HG03521 (cell line): Measurements from ENCODE around the gene CCL13.
"Not testable (repeated sequence)": the region's sequence is repeated elsewhere in the genome, so short reads cannot be mapped to it uniquely, and the experiment has no call there.

Source experiments
- ATAC-seq: cut with Tn5 transposase; IDR thresholded peaks from one replicate; pipeline ENCODE4 v1.9.1; 2021; ENCODE audit warnings: mild to moderate bottlenecking, moderate library complexity; ENCODE audit not compliant: unreplicated experiment

The CCL13 gene

DNA sequence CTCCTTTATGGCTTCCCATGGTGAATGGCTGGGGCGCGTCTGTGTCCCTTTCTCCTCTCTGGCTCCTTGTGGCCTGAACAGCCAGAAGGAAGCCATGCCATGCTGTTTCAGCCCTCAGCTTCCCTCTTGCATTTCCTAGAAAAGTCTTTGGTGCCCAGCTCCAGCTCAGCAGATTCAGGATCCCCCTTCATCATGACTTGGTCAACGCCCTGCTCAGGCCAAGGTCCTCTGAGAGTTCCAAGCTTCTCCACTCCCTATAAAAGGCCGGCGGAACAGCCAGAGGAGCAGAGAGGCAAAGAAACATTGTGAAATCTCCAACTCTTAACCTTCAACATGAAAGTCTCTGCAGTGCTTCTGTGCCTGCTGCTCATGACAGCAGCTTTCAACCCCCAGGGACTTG is at the start of gene CCL13:
CCL13 (plus strand) TSS at position 287 of the 400 bp plus-strand sequence; CDS start at position 334, 47 bp downstream.
- ATAC-seq = no peak

DNA sequence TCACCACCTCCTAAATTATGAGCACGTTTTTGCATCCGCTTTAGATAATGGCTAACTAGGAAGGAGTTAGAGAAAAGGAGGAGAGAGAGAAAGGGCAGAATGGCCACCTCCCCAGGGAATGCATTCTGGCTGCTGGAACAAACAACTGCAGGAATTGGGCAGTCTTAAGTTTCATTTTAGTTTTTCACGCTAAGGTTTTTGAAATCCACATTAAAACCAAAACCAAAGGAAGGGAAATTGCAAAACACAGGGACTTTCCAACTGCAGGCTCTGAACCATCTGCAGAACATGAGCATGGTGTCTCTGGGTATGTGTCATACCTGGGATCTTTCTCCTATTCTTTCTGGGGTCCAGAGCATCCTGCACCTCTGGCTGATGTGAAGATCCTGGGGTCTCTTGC is 49.2 kb upstream of the CCL13 start:
- no peak for ATAC-seq

DNA sequence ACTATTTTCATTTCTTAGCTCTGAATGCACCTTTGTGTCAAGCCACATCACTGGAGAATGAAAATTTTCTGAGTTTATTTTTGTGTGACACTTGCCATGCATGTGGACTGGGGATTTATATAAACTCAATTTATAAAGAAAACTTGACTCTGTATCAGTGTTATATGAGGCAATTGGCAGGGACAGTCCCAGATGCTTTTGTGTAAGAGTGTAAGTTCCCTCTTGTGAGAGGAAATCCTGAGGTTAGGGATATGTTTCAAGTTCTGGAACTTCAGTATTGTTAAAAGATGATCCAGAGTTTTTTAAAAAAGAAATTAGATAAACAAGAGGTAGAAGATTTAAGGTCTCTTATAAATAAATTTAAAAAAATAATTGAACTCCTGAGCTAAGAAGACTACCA is 47.9 kb upstream of the CCL13 start:
- ATAC-seq = no peak

DNA sequence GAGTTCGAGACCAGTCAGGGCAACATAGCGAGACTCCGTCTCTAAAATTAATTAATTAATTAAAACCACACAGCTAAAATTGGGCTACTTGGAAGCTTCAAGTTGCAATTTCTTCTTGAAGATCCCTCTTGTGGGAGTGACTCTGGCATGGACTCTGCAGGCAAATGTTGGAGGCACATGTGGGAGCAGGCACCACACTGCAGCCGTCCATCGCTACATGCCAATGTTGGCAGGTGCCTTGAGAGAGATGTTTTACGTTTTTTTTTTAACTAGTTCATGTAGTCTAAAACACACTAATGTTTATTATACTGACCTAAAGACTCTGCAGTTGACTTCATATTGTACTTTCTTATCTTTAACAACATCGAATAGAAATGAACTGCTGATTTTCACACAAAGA is 45.0 kb upstream of the CCL13 start:
- no peak for ATAC-seq

DNA sequence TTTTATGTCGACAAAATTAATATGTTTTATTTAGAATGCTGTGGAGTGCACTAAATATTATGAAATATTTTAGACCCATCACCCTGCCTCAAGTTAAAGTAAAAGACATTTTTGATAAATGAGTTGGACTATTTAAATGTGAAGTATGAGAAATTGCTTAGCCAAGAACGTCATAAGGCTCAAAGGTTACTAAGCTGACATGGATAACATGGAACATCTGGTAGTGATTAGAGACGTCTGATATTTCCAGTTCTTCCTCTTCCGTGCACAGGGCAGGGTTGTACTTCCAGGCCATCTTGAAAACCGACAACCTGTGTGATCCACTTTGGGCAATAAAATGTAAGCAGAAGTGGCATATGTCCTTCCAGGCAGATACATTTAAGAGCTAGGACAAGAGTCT is 44.2 kb upstream of the CCL13 start:
- ATAC-seq = no peak

- ATAC-seq = no peak
These were observed 43.1 kb upstream of the CCL13 start for GRCh38 chr17:34313164-34313563.

DNA sequence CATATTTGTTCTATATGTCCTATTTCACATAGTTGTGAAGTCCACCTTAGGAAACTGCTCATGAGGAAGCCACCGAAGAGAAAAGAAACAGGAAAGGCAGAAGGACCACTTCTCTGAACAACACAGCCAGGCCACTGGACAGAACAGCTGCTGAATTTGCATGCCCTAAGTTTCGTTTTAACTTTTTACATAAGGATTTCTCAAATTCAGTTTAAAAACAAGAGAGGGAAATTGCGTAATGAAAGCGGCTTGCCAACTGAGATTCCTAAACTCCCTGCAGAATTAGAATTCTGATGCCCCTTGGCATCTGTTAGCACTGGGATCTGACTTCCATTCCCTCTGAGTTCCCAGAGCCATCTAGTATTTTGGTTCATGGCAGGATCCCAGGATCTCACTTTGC is 42.0 kb upstream of the CCL13 start:
- ATAC-seq = no peak

DNA sequence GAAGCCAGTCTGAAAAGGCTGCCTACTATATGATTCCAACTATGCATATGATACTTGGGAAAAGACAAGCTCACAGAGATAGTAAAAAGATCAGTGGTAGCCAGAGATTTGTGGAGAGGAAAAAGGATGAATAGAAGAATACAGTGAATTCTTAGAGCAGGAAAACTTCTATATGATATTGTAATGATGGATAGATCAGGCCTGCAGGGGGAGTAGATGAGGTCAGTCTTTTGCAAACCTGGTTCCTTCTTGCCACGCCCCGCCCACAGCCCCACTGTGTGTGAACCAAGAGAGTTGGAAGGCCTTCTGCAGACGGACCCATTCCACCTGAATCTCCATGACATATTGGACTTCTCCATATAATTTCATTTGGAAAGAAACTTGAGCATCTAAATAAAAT is 37.8 kb upstream of the CCL13 start:
- ATAC-seq = no peak

DNA sequence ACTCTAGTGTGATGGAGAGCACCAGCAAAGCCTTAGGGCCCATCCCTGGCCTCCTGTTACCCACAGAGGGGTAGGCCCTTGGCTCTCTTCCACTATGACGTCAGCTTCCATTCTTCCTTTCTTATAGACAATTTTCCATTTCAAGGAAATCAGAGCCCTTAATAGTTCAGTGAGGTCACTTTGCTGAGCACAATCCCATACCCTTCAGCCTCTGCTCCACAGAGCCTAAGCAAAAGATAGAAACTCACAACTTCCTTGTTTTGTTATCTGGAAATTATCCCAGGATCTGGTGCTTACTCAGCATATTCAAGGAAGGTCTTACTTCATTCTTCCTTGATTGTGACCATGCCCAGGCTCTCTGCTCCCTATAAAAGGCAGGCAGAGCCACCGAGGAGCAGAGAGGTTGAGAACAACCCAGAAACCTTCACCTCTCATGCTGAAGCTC is 37.2 kb upstream of the CCL13 start, which contains the start of gene CCL8:
CCL8 (plus strand) TSS at position 397 of the 445 bp plus-strand sequence. CDS start 67 bp downstream, outside the sequence.
- no peak for ATAC-seq

- ATAC-seq = no peak
These were observed 34.3 kb upstream of the CCL13 start for GRCh38 chr17:34321964-34322363.

GRCh38 chr17:34327580-34327979 is 28.7 kb upstream of the CCL13 start:
- ATAC-seq = not testable (repeated sequence)

DNA sequence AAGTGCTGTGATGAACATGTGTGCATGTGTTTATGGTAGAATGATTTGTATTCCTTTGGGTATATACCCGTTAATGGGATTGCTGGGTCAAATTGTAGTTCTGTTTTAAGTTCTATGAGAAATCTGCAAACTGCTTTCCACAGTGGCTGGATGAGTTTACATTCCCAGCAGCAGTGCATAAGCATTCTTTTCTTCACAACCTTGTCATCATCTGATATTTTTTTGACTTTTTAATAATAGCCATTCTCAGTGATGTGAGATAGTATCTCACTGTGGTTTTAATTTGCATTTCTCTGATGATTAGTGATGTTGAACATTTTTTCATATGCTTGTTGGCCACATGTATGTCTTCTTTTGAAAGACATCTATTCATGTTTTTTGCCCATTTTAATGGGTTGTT is 18.6 kb upstream of the CCL13 start:
- no peak for ATAC-seq

DNA sequence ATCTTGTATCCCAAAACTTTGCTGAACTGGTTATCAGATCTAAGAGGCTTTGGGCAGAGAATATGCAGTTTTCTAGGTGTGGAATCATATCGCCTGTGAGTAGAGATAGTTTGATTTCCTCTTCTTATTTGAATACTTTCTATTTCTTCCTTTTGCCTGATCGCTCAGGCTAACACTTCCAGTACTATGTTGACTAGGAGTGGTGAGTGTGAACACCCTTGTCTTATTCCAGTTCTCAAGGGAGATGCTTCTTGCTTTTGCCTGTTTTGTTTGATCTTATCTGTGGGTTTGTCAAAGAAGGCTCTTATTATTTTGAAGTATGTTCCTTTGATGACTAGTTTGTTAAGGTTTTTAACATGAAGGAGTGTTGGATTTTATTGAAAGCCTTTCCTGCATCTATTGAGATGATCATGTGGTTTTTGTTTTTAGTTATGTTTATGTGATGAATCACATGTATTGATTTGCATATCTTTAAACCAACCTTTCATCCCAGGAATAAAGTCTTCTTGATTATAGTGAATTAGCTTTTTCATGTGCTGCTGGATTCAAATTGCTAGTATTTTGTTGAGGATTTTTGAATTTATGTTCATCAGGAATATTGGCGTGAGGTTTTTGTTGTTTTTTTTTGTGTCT is 17.0 kb upstream of the CCL13 start:
- no peak for ATAC-seq

DNA sequence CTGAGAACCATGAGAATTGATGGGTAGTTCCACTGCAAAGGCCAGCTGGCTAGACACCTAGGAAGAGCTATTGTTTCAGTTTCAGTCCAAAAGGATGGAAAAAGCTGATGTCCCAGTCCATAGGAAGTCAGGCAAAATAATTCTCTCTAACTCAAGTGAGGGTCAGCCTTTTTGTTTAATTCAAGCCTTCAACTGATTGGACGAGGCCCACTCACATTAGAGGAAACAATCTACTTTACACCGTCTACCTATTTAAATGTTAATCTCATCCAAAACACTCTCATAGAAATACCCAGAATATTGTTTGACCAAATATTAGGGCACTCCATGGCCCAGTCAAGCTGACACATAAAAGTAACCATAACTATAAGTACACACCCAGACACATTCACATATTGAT is 14.4 kb upstream of the CCL13 start:
- ATAC-seq = no peak

GRCh38 chr17:34347063-34347462 is 9.2 kb upstream of the CCL13 start:
- ATAC-seq = no peak

DNA sequence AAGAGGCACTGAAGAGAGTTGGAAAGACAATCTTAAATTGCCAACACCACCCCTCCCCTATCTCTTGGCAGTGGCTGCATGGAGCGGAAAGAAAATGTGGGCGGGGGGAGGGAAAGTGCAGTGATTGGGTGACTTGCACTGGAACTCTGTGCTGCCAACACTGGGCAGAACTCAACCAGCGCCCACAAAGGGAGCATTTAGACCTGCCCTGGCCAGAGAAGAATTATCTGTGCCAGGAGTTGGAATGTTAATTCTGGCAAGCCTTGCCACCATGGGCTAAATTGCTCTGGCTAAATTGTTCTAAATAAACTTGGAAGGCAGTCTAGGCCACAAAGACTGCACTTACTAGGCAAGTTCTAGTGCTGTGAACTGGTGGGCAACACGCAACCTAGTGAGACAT is 6.5 kb upstream of the CCL13 start:
- no peak for ATAC-seq

DNA sequence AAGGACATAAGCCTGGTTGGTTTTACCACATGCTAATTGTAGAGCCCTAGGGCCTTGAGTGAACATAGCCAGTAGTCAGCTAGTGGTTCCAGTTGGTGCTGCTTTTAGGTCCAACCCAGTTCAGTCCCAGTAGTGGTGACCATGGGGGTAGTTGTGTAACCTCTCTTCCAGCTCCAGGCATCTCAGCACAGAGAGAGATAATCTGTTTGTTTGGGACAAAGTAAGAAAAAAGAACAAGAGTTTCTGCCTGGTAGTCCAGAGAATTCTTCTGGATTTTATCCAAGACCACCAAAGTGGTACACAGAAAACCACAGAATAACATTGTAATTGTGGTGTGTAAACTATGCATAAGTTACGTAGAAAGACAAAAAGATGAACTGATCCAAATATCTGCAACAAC is 5.2 kb upstream of the CCL13 start:
- ATAC-seq = no peak

GRCh38 chr17:34352191-34352590 is 4.1 kb upstream of the CCL13 start:
- no peak for ATAC-seq

- no peak for ATAC-seq
These were observed 1.6 kb upstream of the CCL13 start for GRCh38 chr17:34354637-34355036.

- no peak for ATAC-seq
These were observed 1.1 kb downstream of the CCL13 start for GRCh38 chr17:34357398-34357797.

DNA sequence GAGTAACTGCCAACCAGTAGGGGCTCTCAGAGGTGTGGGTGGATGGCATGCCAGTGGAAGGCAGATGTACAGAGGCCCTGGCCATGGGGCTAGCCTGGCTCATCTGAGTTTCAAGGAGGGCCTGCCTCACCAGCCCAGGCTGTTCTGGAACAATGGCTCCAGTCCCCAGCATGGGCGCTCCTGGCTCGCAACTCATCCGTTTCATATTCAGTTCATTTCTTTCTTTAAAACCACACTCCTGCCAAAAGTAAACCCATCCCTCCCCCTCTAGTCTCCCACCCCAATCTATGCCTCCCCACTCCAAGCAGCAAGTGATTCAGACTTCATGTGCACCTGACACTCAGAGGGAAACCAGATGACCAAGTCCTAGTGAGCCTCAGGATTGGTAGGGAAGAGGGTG is 2.4 kb downstream of the CCL13 start:
- ATAC-seq = no peak

- ATAC-seq = no peak
These were observed 4.5 kb downstream of the CCL13 start for GRCh38 chr17:34360601-34361270.
